ENCODE data around the gene LRRC36.

The LRRC36 gene

GRCh38 chr16:67287960-67288359, 38.7 kb upstream of the LRRC36 start:
- H3K36me3 ChIP-seq (ENCODE audit: control insufficient read depth in 2 of 2, insufficient read depth in 1 of 2, low read length in 2 of 2), result peaks cover 0 to 31% of the 10 kb centered on the region in 2 experiments; a peak in 1 of 3 replicates
- no peaks in the 10 kb centered on the region for H3K4me1 ChIP-seq (ENCODE audit: control insufficient read depth, insufficient read depth, low read length)
- H3K4me3 ChIP-seq (ENCODE audit: low read depth, low read length), result no peak overlapping the region
- TF ChIP-seq MZF1 (tag by site-specific recombination; IDR thresholded peaks at IDR 0.05; ENCODE audit: borderline replicate concordance), result no peak
- no peak for TF ChIP-seq ZNF621 (tag by site-specific recombination; IDR thresholded peaks at IDR 0.05)
- no peak for TF ChIP-seq ZNF311 (tag by site-specific recombination; IDR thresholded peaks at IDR 0.05; ENCODE audit: borderline replicate concordance)
- TF ChIP-seq TCF7L2 (IDR thresholded peaks at IDR 0.05; ENCODE audit: borderline replicate concordance, low read depth, low read length), result no peak
- TF ChIP-seq AEBP2 (tag by site-specific recombination; IDR thresholded peaks at IDR 0.05; ENCODE audit: borderline replicate concordance), result no peak
- TF ChIP-seq GFI1B (tag by site-specific recombination; IDR thresholded peaks at IDR 0.05), result no peak
- TF ChIP-seq RBAK (tag by site-specific recombination; IDR thresholded peaks at IDR 0.05), result no peak
- TF ChIP-seq ZNF785 (tag by site-specific recombination; IDR thresholded peaks at IDR 0.05), result no peak
- TF ChIP-seq ZNF155 (tag by site-specific recombination; IDR thresholded peaks at IDR 0.05), result no peak
- TF ChIP-seq HOXD13 (CRISPR knock-in tag; IDR thresholded peaks at IDR 0.05; ENCODE audit: borderline replicate concordance), result no peak
- no peak for TF ChIP-seq ZNF416 (tag by site-specific recombination; IDR thresholded peaks at IDR 0.05)
- no peak for TF ChIP-seq KLF10 (tag by site-specific recombination; IDR thresholded peaks at IDR 0.05)
- TF ChIP-seq PATZ1 (tag by site-specific recombination; IDR thresholded peaks at IDR 0.05), result no peak
- no peak for TF ChIP-seq ZSCAN23 (tag by site-specific recombination; IDR thresholded peaks at IDR 0.05)
- TF ChIP-seq ZBTB20 (tag by site-specific recombination; IDR thresholded peaks at IDR 0.05), result no peak
- no peak for TF ChIP-seq GLI4 (tag by site-specific recombination; IDR thresholded peaks at IDR 0.05)
- no peak for TF ChIP-seq ZEB2 (tag by site-specific recombination; IDR thresholded peaks at IDR 0.05)
- TF ChIP-seq ZNF626 (tag by site-specific recombination; IDR thresholded peaks at IDR 0.05), result no peak
- H3K9me3 ChIP-seq (ENCODE audit: control insufficient read depth, insufficient read depth, low read depth, low read length), result no peaks in the 10 kb centered on the region
- H3K27ac ChIP-seq (ENCODE audit: extremely low read depth, low read depth, low read length), result no peak overlapping the region
- ChIA-PET CTCF (interaction anchor here (1.0 to 1.3 kb wide), 4 partner anchors 8 to 129 kb away, joined by 3 to 6 read pairs (median 3); partner anchors contain the start of gene ZDHHC1), POLR2A (no interaction called here)

DNA sequence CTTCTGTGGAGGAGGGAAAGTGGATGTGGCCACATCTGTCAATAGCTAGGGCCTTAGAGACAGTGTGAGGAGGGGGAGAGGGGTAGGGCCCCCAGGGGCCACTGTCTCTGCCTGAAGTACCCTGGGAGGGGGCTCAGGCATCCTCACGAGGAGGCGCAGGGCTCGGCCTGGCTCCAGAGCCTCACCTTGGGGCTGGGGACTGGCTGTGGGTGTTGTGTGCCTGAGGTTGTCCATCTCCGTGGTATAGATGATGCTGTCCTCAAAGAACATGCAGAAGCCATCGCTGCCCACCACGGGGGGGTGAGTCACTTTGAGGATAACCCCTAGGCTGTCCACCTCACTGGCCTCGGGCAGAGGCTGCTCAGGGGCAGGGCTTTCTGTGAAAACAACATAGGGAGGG, 35.2 kb upstream of the LRRC36 start:
- no peak overlapping the region for H3K27ac ChIP-seq (ENCODE audit: extremely low read depth, low read depth, low read length)
- H3K4me1 ChIP-seq (ENCODE audit: control insufficient read depth, insufficient read depth, low read length), result no peaks in the 10 kb centered on the region
- no peaks in the 10 kb centered on the region for H3K9me3 ChIP-seq (ENCODE audit: control insufficient read depth, insufficient read depth, low read depth, low read length)
- H3K36me3 ChIP-seq (ENCODE audit: control insufficient read depth in 2 of 2, insufficient read depth in 1 of 2, low read length in 2 of 2), result peaks cover 0 to 13% of the 10 kb centered on the region in 2 experiments; a peak in 1 of 3 replicates
- ChIA-PET POLR2A (no interaction called here), CTCF (no interaction called here)
- no peak overlapping the region for H3K4me3 ChIP-seq (ENCODE audit: low read depth, low read length)
- TF ChIP-seq ZNF501 (tag by site-specific recombination; IDR thresholded peaks at IDR 0.05) (no peak), ZNF155 (tag by site-specific recombination; IDR thresholded peaks at IDR 0.05) (no peak), ZNF146 (tag by site-specific recombination; IDR thresholded peaks at IDR 0.05) (no peak), ZNF596 (tag by site-specific recombination; IDR thresholded peaks at IDR 0.05) (no peak), BCL11B (tag by site-specific recombination; IDR thresholded peaks at IDR 0.05; ENCODE audit: low read depth) (no peak), ZXDB (tag by site-specific recombination; IDR thresholded peaks at IDR 0.05) (no peak), ZFP69B (tag by site-specific recombination; IDR thresholded peaks at IDR 0.05) (no peak), PRDM1 (tag by site-specific recombination; IDR thresholded peaks at IDR 0.05) (no peak), ZNF341 (tag by site-specific recombination; IDR thresholded peaks at IDR 0.05; ENCODE audit: low read depth) (no peak), YY1 (tag by site-specific recombination; IDR thresholded peaks at IDR 0.05) (no peak), ZNF10 (tag by site-specific recombination; IDR thresholded peaks at IDR 0.05) (no peak), ZNF274 (IDR thresholded peaks at IDR 0.05; ENCODE audit: low read length) (no peak), ZNF274 (tag by site-specific recombination; IDR thresholded peaks at IDR 0.05; ENCODE audit: borderline replicate concordance) (no peak), ZSCAN16 (tag by site-specific recombination; IDR thresholded peaks at IDR 0.05) (no peak), SCRT1 (tag by site-specific recombination; IDR thresholded peaks at IDR 0.05; ENCODE audit: borderline replicate concordance) (no peak)
